Psoas muscle (tissue), 8 donors: ENCODE data around the gene C3AR1. TPM values are rescaled to one million over a fixed set of nuclear protein-coding genes. Genes with fewer than 3 reads are reported as not detected.
"Not testable (repeated sequence)": the region's sequence is repeated elsewhere in the genome, so short reads cannot be mapped to it uniquely, and the experiment has no call there.

Experiments used
- ATAC-seq, 4 donors: fragments of 200-7000 bp; cut with Tn5 transposase; one replicate each; pipeline ENCODE4 v1.9.1; 2020; ENCODE audit warnings: moderate library complexity in 3 of 4, mild to moderate bottlenecking in 2 of 4
- DNase-seq, 2 donors: peaks; one replicate each; pipeline ENCODE4 v3.0.0-alpha.2; 2020
- H3K27ac ChIP-seq: fragments of 200-600 bp; one replicate; pipeline ENCODE4 v1.8.0; 2022
- H3K27me3 ChIP-seq, 3 donors: fragments of 200-600 bp in 1 of 3; one replicate each; pipeline versions ENCODE4 v1.6.1 to v1.8.0; 2013 to 2022; ENCODE audit warnings: low read length in 2 of 3, mild to moderate bottlenecking in 2 of 3, moderate library complexity in 1 of 3; ENCODE audit not compliant: insufficient read depth in 3 of 3
- H3K36me3 ChIP-seq, 2 donors: fragments of 200-600 bp in 1 of 2; one replicate each; pipeline versions ENCODE4 v1.6.1 to v1.8.0; 2013 to 2022; ENCODE audit warnings: low read depth in 1 of 2, mild to moderate bottlenecking in 1 of 2, moderate library complexity in 1 of 2; ENCODE audit not compliant: insufficient read depth in 1 of 2
- H3K4me1 ChIP-seq: fragments of 200-600 bp; one replicate; pipeline ENCODE4 v1.8.0; 2022
- H3K4me3 ChIP-seq: fragments of 200-600 bp; one replicate; pipeline ENCODE4 v1.8.0; 2022; ENCODE audit warnings: mild to moderate bottlenecking
- H3K9me3 ChIP-seq: fragments of 200-600 bp; one replicate; pipeline ENCODE4 v1.8.0; 2022
- CTCF ChIP-seq: fragments of 200-600 bp; IDR thresholded peaks from one replicate; pipeline ENCODE4 v1.8.0; 2022; ENCODE audit warnings: antibody characterized with exemption
- WGBS, 3 donors: extraction: QIAGEN DNeasy Blood & Tissue Kit; methylation state at CpG; one replicate each; pipeline versions ENCODE4 v1.1.6 to v1.1.7; 2013; 5-methylcytosine and 5-hydroxymethylcytosine counted together
- intact Hi-C, 2 donors: fragments of 100-400 bp; cut with DNase I; formaldehyde crosslinking; loops; one replicate each; pipeline versions ENCODE4 v1.11.0 to v1.14.2; 2022
- polyA plus RNA-seq, 3 donors: library from polyadenylated mRNA; stranded (reverse); fragments of 200-250 nt; gene quantifications; one replicate each; pipeline ENCODE4 v1.2.3, GENCODE V29; 2013
- total RNA-seq, 4 donors: library from RNA; stranded (reverse); fragmentation: NEBNext Ultra II Directional in 2 of 4; extraction: Animal tissue kit (Norgen Biotek cat#: 25700) in 2 of 4; gene quantifications; one replicate each; pipeline versions ENCODE4 v1.2.1 to v1.2.4, GENCODE V29; 2021 to 2023
- donor health status: healthy with polysubstance abuse.
- donor health status: DM: no; HTN: no; CAD: no; lungs with moderate emphysema.
- donor health status: Bipolar disorder and iron deficiency.
- donor health status: healthy.
- donor health status: DM: yes; HTN: yes; CAD: no.
- donor health status: DM: no; HTN: no; CAD: no.
- donor health status: DM: no; HTN: no; CAD: no.
- donor health status: DM: yes; HTN: yes; CAD: no.

The C3AR1 gene
- total and polyA plus RNA-seq, 7 donors: 0.82 to 4.9 (median 2.9) TPM

GRCh38 chr12:8018666-8019581 is 47.2 kb downstream of the C3AR1 start:
- Histone ChIP-seq H3K4me3 (peak overlapping the region; percentile 73), H3K27ac (peak overlapping the region; percentile 43), H3K9me3 (no peaks in the 10 kb centered on the region), H3K4me1 (no peaks in the 10 kb centered on the region), H3K27me3 (peaks cover 2 to 27% (median 3%) of the 10 kb centered on the region in 3 donors), H3K36me3 (no peaks in the 10 kb centered on the region)
- intact Hi-C loops: no loop called here
- DNase-seq: peak; percentile 39 to 81
- WGBS, 3 donors: 3 to 4% (median 3%) methylated on average over 58 of the region's 58 CpGs
- TF ChIP-seq CTCF: no peak
- ATAC-seq: peak; percentile 84 to 96 (median 90)

- WGBS, 3 donors: 41 to 51% (median 47%) methylated on average over 16 of the region's 16 CpGs
- H3K27me3 ChIP-seq: peaks cover 2 to 27% (median 3%) of the 10 kb centered on the region in 3 donors
- H3K9me3 ChIP-seq, H3K4me1 ChIP-seq, intact Hi-C loops, H3K36me3 ChIP-seq, DNase-seq, H3K27ac ChIP-seq: not testable (repeated sequence)
- peak in 3 of 4 donors; percentile 20 to 36 (median 26) for ATAC-seq
- peak overlapping the region; percentile 73 for H3K4me3 ChIP-seq
Observed at GRCh38 chr12:8018213-8018612, 47.9 kb downstream of the C3AR1 start.

- 44 to 50% (median 45%) methylated on average over 18 of the region's 18 CpGs for WGBS, 3 donors
- Histone ChIP-seq H3K27me3 (peaks cover 2 to 27% (median 3%) of the 10 kb centered on the region in 3 donors), H3K9me3 (no peaks in the 10 kb centered on the region), H3K36me3 (no peaks in the 10 kb centered on the region), H3K4me3 (no peak overlapping the region), H3K27ac (no peak overlapping the region), H3K4me1 (no peaks in the 10 kb centered on the region)
- ATAC-seq (no peak), DNase-seq (no peak)
- no peak for TF ChIP-seq CTCF
- intact Hi-C loops: no loop called here
Observed at GRCh38 chr12:8014836-8015235, 51.3 kb downstream of the C3AR1 start.

GRCh38 chr12:8012651-8013309 is 53.4 kb downstream of the C3AR1 start:
- Histone ChIP-seq H3K9me3 (no peaks in the 10 kb centered on the region), H3K4me3 (no peak overlapping the region), H3K27ac (no peak overlapping the region), H3K36me3 (no peaks in the 10 kb centered on the region), H3K4me1 (no peaks in the 10 kb centered on the region), H3K27me3 (peaks cover 0 to 17% (median 2%) of the 10 kb centered on the region in 3 donors)
- 75 to 83% (median 79%) methylated on average over 7 of the region's 7 CpGs for WGBS, 3 donors
- intact Hi-C loops: no loop called here
- ATAC-seq: no peak
- TF ChIP-seq CTCF: no peak
- no peak for DNase-seq

- 88 to 95% (median 91%) methylated on average over 7 of the region's 7 CpGs for WGBS, 3 donors
- Histone ChIP-seq H3K36me3 (no peaks in the 10 kb centered on the region), H3K9me3 (no peaks in the 10 kb centered on the region), H3K27ac (no peak overlapping the region), H3K27me3 (peaks cover 0 to 6% (median 2%) of the 10 kb centered on the region in 3 donors), H3K4me3 (no peak overlapping the region), H3K4me1 (no peaks in the 10 kb centered on the region)
- no peak for ATAC-seq
- DNase-seq: no peak
- no peak for TF ChIP-seq CTCF
- intact Hi-C loops: no loop called here
Observed at GRCh38 chr12:8011331-8011730, 54.8 kb downstream of the C3AR1 start.
